Measurements from ENCODE around the gene KCNN2. TPM values are rescaled to one million over a fixed set of nuclear protein-coding genes. Genes with fewer than 3 reads are reported as not detected.

The KCNN2 gene
- total RNA-seq, 2 donors from 2014 or later = 16.8 to 17.0 TPM

DNA sequence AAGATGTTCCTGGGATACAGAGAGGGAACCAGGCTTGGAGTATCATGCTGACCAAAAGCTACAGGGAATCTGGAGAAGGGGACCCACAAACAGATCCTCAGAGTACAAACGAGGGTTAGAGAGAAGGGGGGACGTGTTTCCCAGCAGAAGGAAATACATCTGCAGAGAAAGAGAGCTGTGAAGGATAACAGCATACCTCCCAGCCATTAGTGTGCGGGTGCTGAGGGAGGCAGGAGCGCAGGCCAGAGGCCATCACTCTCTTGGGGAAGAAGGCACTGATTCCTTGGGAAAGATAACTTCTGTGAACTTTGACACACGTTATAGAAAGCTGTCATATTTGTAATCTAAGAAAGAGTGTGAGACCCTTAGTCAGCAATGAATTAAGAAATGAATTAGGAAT is 96.9 kb downstream of the KCNN2 start:
- no peak for ATAC-seq
- no peak for DNase-seq
- intact Hi-C loops (cut with DNase I) = no loop called here

- intact Hi-C loops (cut with DNase I) = no loop called here
- DNase-seq (no peak), ATAC-seq (no peak)
Measured at GRCh38 chr5:114467171-114467570, 105.3 kb downstream of the KCNN2 start.

DNA sequence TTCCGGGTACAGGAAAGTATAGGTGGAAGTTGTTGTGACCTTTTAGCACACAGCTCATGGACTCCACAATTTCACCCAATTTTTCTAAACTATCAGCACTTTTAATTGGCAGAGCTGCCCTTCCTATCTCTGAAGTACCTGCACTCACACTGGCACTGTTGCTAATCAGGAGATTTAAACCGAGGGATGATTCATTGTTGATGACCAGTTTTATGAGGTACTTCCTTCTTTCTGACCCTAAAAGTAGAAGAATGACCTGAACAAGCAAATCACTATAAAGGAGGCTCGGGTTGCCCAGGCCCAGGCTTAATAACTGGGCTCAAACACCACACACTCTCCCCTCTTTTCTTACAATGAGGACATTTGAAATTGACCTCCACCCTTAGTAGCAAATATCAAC is 105.9 kb downstream of the KCNN2 start:
- intact Hi-C loops (cut with DNase I) = no loop called here
- no peak for DNase-seq
- peak in 1 of 2 donors; percentile 29 for ATAC-seq

GRCh38 chr5:114469372-114469771 is 107.5 kb downstream of the KCNN2 start:
- ATAC-seq (no peak), DNase-seq (no peak)
- intact Hi-C loops (cut with DNase I) = no loop called here

- ATAC-seq (no peak), DNase-seq (no peak)
- intact Hi-C loops (cut with DNase I) = no loop called here
Measured at GRCh38 chr5:114471529-114471928, 109.7 kb downstream of the KCNN2 start.

DNA sequence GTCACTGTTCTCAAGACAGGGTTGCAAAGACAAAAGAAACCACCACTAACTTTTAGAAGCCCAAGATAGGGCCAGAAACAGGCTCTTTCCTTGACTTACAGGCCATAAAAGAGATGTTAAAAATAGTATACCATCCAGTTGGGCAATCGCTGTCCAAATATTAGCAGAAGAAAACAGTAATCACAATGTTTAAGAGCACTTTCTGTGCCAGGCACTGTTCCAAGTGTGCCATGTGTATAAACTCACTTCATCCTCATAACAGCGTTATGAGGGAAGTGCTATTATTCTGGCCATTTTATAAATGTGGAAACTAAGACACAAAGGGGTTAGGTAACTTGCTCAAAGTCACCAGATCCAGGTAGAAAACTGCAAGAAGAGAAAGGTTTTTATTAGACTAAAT is 111.7 kb downstream of the KCNN2 start:
- ATAC-seq = no peak
- intact Hi-C loops (cut with DNase I) = no loop called here

DNA sequence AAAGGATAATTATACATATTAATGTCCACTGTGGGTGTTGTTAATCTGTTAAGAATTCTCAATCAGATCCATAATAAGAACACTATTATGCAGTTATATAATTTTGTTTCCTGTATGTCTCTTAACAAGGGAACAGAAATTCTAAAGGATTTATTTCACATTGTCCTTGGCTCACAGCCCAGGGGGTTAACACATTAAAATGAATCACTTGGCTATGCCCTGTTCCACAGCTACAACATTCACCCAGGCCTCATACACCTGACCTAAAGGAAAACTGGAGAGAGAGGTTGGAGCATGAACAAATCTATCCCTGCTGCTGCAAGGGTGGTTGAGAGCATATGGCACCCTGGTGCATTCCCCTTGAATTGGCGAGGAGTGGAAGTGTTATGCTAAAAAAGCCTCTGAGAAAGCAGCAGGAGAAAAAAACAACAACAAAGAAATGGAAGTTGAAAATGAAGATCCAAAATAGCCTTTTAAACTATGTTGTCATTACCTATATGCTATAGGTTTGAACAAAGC is 116.0 kb downstream of the KCNN2 start:
- intact Hi-C loops (cut with DNase I) = no loop called here
- ATAC-seq (no peak), DNase-seq (no peak)

More for the DNA sequence above, 111.7 kb downstream of the KCNN2 start:
- no peak for DNase-seq

DNA sequence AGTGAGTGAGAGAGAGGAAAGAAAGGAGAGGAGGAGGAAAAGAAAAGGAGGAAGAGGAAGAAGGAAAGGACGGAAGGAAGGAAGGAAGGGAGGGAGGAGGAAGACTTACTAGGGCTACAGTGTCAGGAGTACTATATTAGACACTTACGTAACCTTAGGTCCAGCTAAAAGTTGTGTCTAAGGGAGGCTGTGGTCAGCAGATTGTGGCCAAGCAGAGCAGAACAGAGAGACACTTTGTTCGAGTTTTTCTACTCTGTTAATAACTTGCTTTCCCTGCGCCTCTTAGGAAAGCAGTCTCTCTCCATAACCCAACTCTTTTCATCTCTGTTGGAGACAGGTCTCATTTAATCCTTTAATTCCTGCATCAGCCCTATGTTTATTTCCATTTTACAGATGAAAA is 138.9 kb downstream of the KCNN2 start:
- intact Hi-C loops (cut with DNase I) = no loop called here
- DNase-seq = no peak
- no peak for ATAC-seq

GRCh38 chr5:114504560-114504959 is 142.7 kb downstream of the KCNN2 start:
- ATAC-seq = peak; percentile 60 to 67

GRCh38 chr5:114524221-114524620 is 162.4 kb downstream of the KCNN2 start:
- intact Hi-C loops (cut with DNase I) = no loop called here
- DNase-seq (no peak), ATAC-seq (no peak)

More at GRCh38 chr5:114504560-114504959, 142.7 kb downstream of the KCNN2 start:
- intact Hi-C loops (cut with DNase I) = no loop called here
- DNase-seq = no peak

GRCh38 chr5:114544561-114544960 is 182.7 kb downstream of the KCNN2 start:
- no peak for DNase-seq
- intact Hi-C loops (cut with DNase I) = no loop called here
- no peak for ATAC-seq

All from left cardiac atrium (tissue), 4 donors.